HG03108 (cell line): Measurements from ENCODE around the gene CPSF7.
"Not testable (repeated sequence)": the region's sequence is repeated elsewhere in the genome, so short reads cannot be mapped to it uniquely, and the experiment has no call there.

Source experiments
- ATAC-seq: cut with Tn5 transposase; IDR thresholded peaks from one replicate; pipeline ENCODE4 v1.9.1; 2021; ENCODE audit warnings: moderate library complexity; ENCODE audit not compliant: unreplicated experiment

Gene CPSF7

DNA sequence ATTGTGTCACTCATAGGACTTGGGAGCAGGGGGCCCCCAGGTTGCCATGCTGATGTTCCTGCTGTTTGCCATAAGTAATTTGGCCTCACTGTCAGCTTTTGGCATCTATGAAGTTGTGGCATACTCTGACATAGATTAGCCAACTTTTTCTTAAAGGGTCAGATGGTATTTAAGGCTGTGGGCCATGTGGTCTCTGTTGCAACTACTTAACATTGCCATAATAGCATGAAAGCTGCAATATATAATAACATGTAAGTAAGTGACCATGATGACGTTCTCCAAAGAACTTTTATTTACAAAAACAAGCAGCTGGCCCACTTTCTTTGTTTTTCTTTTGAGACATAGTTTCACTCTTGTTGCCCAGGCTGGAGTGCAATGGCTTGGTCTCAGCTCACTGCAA lies 39.6 kb downstream of the CPSF7 start:
- no peak for ATAC-seq

DNA sequence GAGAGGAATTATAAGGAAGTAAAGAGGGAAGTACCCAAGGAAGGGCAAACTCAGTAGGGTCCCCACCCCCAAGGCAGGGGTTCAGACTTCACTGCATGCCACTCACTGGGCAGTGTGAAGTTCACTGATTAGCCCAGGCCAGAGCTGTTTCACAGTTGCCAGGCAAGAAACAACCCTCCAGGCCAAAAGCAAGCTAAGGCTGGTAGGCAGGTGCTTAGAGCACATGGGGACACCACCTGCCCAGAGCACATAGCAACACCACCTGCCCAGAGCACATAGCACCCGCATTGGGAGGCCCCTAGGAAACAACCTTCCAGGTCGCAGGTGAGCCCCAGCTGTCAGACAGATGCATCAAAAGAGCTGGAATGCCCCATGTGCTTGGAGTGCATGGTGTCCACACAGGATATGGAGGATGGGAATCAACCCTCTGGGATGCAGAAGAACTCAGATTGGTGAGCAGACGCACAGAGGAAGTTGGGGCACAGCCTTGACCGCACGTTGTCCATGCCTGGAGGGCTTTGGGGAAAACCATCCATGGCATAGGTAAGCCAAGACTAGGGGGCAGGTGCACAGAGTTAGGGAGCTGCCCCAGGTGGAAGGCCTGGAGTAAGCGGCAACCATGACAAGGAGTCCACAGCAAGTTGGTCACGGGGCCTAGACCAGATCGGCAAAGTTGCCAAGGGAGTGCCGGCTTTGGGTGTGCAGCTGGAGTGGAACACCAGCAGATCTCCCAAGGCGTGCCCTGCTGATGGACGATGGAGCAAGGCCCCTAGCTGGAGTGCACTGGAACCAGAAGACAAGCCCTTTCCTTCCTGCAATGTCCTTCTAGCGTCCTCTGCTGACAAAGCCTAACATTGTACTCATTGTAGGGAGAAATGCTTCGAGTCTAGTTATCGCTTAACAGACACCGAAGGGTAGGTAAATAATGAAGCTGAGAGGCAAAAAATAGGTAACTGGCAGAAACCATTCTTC lies 45.2 kb downstream of the CPSF7 start:
- ATAC-seq, result no peak

DNA sequence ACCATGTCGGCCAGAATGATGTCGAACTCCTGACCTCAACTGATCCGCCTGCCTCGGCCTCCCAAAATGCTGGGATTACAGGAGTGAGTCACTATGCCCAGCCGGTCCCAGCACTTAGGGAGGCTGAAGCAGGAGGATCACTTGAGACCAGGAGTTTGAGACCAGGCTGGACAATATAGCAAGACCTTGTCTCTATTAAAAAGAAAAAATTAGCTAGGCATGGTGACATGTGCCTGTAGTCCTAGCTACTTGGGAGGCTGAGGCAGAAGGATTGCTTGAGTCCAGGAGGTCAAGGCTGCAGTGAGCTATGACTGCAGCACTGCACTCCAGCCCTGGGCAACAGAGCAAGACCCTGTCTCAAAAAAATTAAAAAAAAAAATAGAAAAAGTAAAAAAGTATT lies 45.9 kb downstream of the CPSF7 start:
- ATAC-seq, result not testable (repeated sequence)

DNA sequence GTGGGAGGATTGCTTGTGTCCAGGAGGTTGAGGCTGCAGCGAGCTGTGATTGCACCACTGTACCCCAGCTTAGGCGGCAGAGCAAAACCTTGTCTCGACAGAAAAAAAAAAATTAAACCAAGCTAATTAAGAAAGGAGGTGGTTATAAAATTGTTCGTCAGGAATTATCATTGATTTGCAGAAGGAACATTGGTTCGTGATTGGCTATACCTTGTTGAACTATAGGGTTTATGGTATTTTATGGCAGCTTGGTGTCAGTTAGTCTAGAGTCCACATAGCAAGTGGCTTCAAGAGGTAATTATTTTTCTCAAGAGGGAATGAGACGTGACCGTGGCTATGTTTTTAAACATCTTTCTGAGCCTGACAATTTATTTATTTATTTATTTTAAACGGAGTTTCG lies 48.9 kb downstream of the CPSF7 start:
- no peak for ATAC-seq

DNA sequence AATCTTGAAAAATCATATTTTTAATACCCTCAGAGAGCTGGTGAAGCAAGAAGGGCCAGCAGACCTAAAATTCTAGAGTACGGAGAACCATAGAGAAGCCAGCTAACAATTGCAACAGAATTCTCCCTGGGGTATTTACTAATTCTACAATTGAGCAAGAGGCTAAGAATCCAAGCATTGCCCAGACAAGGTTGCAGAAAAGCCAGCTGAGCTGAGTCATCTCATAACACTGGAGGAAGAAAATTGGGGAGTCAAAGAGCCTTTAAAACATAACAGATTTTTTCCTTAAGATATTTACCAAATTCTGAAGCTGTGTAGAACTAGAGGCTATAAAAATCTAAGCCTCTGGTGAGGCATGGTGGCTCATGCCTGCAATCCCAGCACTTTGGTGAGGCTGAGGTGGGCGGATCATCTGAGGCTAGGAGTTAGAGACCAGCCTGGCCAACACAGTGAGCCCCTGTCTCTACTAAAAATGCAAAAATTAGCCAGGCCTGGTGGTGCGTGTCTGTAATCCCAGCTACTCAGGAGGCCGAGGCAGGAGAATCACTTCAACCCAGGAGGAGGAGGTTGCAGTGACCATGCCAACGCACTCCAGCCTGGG lies 51.0 kb downstream of the CPSF7 start:
- ATAC-seq, result no peak

DNA sequence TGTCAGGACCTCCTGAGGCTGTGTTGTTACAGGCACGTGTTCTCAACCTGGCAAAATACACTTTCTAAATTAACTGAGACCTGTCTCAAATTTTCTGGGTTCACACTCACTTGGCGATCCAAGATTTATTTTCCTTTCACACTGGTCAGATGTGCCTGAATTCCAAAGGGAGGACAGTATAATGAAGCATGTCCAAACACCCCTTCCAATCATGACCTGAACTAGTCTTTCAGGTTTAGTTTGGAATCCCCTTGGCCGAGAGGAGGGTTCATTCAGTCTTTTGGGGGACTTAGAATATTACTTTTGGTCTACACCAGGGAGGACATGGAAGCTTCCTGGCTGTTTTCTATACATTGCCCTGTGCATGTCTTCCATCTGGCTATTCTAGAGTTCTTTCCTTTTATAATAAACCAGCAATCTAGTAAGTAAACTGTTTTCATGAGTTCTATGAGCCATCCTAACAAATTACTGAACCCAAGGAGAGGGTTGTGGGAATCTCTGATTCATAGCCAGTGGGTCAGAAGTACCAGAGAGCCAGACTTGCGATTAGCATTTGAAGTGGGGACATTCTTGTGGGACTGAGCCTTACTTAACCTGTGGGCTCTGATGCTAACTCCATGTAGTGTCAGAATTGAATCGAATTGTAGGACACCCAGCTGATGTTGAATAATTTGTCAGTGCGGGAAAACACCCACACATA lies 52.2 kb downstream of the CPSF7 start:
- ATAC-seq, result no peak

DNA sequence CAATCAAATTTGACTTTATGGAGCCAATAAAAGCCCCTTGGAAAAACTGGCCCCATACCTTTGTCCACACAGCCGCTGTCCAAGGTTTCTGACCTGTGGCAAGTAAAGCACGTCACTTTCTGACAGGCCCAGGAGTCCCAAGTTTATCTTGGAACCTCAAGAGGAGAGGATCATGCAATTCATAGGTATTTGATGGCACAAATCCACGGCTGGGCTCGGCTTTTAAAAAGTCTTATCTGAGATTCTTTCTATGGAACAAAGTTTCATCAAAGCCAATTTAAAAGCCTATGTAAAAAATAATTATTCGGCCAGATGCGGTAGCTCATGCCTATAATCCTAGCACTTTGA lies 54.0 kb downstream of the CPSF7 start:
- no peak for ATAC-seq

DNA sequence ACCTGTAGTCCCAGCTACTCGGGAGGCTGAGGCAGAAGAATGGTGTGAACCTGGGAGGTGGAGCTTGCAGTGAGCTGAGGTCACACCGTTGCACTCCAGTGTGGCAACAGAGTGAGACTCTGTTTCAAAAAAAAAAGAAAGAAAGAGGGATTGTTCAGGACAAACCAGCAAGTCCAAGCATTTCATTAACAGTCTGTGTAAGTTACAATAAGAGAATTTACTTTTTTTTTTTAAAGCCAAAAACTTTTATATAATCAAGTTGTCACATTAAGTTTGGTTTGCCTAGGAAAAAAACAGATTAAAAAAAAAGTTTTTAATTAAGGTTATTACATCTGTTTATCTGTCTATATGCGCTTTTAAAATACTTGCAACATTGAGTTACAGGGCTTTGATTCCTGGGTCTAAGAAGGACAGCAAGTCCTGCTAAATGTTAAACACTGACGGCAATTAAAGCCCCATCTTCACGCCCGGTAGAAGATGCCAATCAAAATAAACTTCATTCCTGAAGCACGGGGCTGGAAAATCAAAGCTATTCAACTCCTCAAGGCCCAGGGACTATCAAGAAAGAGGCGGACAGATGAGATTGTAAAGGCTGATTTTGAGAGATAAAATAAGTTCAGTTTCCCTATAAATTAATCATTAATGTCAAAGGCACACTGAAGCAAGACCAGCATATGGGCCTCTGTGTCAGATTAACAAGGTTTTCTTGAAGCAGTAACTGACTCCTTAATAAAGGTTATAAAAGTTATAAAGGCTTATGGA lies 56.9 kb downstream of the CPSF7 start:
- ATAC-seq, result no peak

DNA sequence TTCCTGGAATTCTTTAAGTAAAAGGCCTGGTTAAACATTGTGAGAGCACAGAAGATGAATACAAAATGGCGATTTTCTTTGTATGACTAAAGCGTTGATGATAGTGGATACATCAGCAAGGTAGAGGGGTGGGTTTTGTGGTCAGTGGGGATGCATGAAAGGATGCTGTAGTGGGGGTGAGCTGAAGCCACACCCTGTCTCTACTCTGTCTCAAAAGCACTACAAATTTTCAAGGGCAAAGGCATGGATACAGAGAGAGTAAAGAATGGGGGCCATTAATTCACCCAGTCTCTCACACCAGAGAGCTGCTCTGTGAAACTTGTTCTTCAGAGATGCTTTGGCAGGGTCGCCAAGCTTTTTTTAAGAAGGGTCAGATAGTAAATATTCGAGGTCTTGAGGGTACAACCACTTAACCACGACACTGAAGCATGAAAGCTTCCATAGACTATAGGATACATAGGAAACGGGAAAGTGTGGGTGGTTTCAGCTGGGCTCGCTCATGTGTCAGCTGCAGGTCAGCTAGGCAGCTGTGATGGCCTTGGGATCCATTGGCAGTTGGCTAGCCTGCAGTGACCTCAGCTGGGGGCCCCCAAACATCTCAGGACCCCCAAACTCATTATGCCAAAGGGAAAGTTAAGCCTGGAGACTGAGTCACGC lies 59.3 kb downstream of the CPSF7 start:
- no peak for ATAC-seq

DNA sequence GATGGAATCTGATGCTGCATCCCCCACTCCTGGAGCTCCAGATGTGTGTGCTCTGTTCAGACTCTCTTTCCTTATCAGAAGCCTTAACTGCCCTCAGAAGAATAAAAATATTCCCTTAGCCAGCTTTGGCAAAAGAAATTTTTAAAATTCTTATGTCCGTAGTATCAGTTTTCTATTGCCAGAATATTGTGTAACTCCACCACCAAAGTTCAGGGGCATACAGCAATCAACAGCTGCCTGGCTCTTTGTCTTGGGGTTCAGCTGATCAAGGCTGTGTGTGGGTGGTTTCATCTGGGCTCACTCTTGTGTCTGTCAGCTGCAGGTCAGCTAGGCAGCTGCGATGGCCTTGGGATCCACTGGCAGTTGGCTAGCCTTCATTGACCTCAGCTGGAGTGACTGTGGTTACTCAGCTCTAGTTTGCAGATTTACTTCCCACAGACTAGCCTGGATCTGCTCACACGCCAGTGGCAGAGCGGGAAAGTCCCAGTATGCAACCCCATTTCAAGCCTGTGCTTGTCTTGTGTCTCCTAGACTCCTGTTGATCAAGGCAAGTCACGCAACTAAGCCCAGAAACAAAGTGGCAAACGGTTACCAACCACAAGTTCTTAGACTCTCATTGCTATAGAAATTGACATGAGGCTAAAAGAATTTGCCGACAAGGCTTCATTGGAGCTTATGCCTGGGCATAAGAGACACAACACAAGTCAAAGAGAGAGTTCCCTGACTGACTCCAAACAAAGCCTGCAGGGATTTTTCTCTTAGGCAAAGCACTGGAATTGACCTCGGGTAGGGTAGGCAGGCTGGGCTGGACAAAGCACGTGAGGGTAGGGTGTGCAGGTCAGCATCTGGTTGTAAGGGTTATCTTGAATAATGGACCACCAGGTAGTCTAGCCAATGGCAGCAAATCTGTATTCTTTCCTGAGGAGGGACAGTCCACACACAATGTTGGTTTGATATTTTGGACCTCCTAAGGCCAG lies 60.1 kb downstream of the CPSF7 start:
- no peak for ATAC-seq

DNA sequence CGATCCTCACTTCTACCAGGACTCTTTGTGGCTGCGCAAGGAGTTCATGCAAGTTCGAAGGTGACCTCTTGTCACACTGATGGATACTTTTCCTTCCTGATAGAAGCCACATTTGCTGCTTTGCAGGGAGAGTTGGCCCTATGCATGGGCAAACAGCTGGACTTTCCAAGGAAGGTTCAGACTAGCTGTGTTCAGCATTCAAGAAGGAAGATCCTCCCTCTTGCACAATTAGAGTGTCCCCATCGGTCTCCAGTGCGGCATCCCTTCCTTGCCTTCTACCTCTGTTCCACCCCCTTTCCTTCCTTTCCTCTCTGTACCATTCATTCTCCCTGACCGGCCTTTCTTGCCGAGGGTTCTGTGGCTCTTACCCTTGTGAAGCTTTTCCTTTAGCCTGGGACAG lies 61.1 kb downstream of the CPSF7 start:
- no peak for ATAC-seq

DNA sequence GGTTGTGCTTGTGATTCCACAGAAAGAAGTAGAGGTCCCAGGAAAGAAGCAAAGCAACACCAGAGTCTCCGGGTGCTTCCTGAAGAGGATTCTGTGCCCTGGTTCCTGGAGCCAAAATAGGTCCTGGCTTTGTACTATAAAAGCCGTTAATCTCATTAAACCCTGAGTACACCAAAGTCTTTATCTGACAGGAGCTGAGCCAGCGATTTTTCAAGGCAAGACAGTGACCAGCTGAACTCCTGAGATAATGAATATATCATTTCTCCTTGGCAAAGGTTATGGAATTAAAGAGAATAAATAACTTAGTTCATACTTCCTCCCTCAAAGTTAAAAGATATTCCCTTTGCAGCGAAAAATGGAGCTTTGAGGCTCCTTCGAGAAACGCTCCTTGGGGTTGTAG lies 62.4 kb downstream of the CPSF7 start:
- ATAC-seq, result no peak

DNA sequence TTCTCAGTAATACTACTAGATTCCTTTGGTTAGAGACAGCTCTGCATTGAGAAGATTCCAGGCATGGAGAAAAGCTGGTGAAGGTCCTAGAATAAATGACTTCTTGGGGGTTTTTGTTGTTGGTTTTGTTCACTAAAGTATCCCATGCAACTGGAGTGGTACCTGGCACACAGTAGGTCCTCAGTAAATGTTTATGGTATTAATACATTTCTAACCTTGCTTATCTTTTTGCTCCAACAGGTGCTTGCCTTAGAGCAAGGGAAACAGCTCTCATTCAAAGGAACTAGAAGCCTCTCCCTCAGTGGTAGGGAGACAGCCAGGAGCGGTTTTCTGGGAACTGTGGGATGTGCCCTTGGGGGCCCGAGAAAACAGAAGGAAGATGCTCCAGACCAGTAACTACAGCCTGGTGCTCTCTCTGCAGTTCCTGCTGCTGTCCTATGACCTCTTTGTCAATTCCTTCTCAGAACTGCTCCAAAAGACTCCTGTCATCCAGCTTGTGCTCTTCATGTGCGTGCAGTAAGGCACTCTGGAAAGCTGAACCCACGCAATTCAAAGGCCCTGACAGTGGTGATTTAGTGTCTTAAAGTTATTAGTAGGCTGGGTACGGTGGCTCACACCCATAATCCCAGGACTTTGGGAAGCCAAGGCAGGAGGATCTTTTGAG lies 65.6 kb downstream of the CPSF7 start:
- ATAC-seq, result no peak

DNA sequence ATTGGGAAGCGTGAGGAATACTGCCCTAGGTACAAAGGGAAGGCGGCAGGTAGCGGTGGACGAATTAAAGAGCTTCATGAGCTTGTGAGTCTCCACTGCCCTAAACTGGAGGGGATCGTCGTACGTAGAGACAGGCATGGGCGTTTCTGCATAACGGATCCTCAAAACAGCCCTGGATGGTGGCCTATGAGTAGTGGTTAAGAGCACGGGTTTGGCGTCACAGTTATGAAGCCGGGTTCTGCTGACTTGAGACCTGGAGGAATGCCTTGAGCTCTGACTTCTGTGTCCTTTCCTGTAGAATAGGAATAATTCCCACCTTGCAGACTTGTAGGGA lies 67.3 kb downstream of the CPSF7 start:
- ATAC-seq, result no peak

DNA sequence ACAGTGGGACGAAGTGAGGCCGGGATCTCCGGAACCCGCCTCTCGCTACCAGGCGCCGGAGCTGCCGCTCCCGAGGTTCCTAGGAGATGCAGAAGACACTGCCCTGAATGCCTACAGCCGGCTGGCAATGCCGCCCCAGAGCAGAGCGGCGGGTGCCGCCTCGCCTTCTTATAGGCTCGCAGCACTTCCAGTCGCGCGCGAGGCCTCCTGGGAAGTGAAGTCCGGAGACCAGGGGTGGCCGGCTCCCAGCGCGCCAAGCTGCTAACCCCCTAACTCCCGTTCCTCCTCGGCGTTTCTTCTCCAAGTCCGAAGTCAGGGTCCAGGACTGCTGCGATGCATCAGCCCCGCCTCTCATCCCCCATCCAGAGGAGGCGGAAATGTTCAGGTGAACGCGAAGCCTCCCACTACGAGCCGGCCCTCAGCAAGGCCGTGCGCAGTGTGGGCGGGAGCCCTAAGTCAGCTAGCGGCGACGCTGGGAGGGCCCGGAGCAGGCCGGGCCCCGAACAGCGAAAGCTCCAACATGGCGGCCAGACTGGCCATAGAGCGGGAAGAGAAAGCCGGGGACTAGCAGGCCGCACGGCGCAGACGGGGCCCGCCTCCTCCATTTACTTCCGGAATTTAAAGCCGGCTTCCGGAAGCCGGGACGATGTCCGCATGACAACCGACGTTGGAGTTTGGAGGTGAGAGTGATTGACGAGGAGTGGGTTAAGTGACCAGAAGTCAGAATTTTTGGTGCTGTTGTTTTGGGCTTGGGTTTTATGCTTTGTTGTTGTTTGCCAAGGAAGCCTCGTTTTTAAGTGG lies 67.8 kb downstream of the CPSF7 start, which contains the start of the genes CYB561A3 and TMEM138:
Gene CYB561A3 (minus strand): TSS at position 142 of the 801 bp plus-strand sequence. CDS start 5,169 bp downstream, outside the sequence.
Gene TMEM138 (plus strand): TSS at position 634 of the 801 bp plus-strand sequence. CDS start 2,017 bp downstream, outside the sequence.
- peak; percentile 81 for ATAC-seq

DNA sequence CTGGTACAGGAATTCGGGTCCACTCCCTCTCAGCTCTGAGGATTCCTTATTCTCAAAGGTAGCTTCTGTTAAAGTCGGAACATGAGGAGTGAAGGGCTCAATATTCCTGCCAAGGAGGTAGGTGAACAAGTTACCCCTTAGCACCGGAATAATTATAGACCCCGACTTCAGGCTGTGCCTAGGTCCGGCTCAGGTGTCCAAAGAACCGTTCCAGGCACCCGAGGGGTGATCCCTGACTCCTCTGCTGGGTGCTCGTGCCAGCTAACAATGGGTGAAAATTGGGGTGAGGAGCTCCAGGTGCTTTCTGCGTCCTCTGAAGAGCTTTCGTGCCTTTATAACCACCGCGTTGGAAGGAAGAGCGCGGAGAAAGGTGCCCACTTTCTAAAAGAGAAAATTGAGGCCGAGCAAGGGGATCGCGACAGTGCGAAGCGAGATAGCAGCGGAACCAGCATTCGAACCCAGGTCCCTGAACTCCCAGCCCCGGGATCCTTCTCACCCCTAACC lies 68.5 kb downstream of the CPSF7 start:
- ATAC-seq, result no peak

DNA sequence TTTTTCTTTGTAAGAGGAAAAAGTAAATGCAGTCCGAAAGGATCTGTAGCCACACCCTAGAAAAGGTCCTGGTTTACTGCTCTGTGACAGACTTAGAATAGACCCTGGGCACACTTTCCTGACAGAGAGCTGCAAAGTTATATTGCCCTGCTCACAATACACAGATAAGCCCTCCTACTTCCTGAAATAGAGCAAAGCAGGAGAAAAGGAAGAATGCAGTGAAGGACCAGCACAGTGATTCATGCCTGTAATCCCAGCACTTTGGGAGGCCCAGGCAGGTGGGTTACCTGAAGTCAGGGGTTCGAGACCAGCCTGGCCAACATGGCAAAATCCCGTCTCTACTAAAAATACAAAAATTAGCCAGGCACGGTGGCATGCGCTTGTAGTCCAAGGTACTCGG lies 70.3 kb downstream of the CPSF7 start:
- ATAC-seq, result no peak

DNA sequence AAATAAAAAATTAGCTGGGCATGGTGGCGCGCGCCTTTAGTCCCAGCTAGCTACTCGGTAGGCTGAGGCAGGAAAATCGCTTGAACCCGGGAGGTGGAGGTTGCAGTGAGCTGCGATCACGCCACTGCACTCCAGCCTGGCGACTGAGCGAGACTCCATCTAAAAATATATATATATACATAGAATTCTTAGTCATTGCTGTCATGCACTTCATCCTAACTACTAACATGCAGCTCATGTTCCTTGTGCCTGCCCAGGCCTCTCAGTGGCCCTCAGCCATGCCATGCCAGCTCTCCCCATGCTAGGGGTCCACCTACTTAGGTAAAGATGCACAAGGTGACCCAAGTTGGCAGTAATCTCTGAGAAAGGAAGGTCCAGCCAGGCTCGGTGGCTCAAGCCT lies 71.2 kb downstream of the CPSF7 start:
- ATAC-seq, result no peak
